SK-N-SH (cell line): Measurements from ENCODE around the gene POC1B. TPM values are rescaled to one million over a fixed set of nuclear protein-coding genes. Genes with fewer than 3 reads are reported as not detected.

ENCODE experiments used
- CTCF ChIA-PET: fragments of 300-600, 350-600 bp; formaldehyde crosslinking; extraction: SDS; loops from one replicate; lab custom pipeline; 2021; lab: Yijun Ruan, JAX
- POLR2A ChIA-PET: fragments of 350-600 bp; sonication (Branson Sonifier 250); formaldehyde crosslinking; extraction: SDS; loops from one replicate; lab custom pipeline; 2020; ENCODE audit warnings: antibody characterized with exemption, inconsistent platforms; lab: Yijun Ruan, JAX
- DNase-seq: peaks from one replicate; pipeline ENCODE4 v3.0.0; 2012
- H2AFZ ChIP-seq: fragments of 200-600 bp; sonication (generic); 2 replicates; pipeline ENCODE4 v1.8.1; 2016; ENCODE audit warnings: antibody characterized with exemption, mild to moderate bottlenecking, low read depth
- H3F3A ChIP-seq: fragments of 200-600 bp; sonication (generic); replicated peaks from 2 replicates; pipeline ENCODE3; 2016; ENCODE audit warnings: antibody characterized with exemption, mild to moderate bottlenecking; ENCODE audit not compliant: insufficient read depth
- H3K27ac ChIP-seq, 2 experiments: fragments of 200-500 bp in 1 of 2; fragments of 200-600 bp in 1 of 2; sonication (Bioruptor generic) in 1 of 2; sonication (generic), shearing (Covaris generic) in 1 of 2; 2 replicates each; pipeline versions ENCODE4 v1.5.1 to v1.6.1; 2014 to 2016; ENCODE audit warnings: low read depth in 2 of 2, inconsistent platforms in 1 of 2, low read length in 1 of 2, mild to moderate bottlenecking in 1 of 2, mixed read lengths in 1 of 2
- H3K27me3 ChIP-seq: fragments of 200-600 bp; sonication (generic), shearing (Covaris generic); 2 replicates; pipeline ENCODE4 v1.6.1; 2016; ENCODE audit warnings: mixed run types; ENCODE audit not compliant: insufficient read depth
- H3K36me3 ChIP-seq, 2 experiments: fragments of 200-500 bp in 1 of 2; fragments of 200-600 bp in 1 of 2; sonication (Bioruptor generic) in 1 of 2; sonication (generic) in 1 of 2; replicated peaks in 1 of 2; 2 replicates each; pipeline versions ENCODE3 to v1.5.1; 2014 to 2016; ENCODE audit warnings: low read length in 1 of 2, mild to moderate bottlenecking in 1 of 2; ENCODE audit not compliant: insufficient read depth in 2 of 2, control insufficient read depth in 1 of 2
- H3K4me1 ChIP-seq, 2 experiments: fragments of 200-500 bp in 1 of 2; fragments of 200-600 bp in 1 of 2; sonication (Bioruptor generic) in 1 of 2; sonication (generic), shearing (Covaris generic) in 1 of 2; 2 replicates each; pipeline versions ENCODE4 v1.5.1 to v1.6.1; 2014 to 2016; ENCODE audit warnings: low read depth in 1 of 2, low read length in 1 of 2, mixed run types in 1 of 2; ENCODE audit not compliant: insufficient read depth in 2 of 2, control insufficient read depth in 1 of 2
- H3K4me2 ChIP-seq: fragments of 200-600 bp; sonication (generic), shearing (Covaris generic); 2 replicates; pipeline ENCODE4 v1.6.1; 2017; ENCODE audit warnings: mixed run types
- H3K4me3 ChIP-seq, 2 experiments: fragments of 200-500 bp in 1 of 2; fragments of 200-600 bp in 1 of 2; sonication (Bioruptor generic) in 1 of 2; sonication (generic), shearing (Covaris generic) in 1 of 2; 2 replicates each; pipeline versions ENCODE4 v1.5.1 to v1.8.1; 2014 to 2016; ENCODE audit warnings: low read depth in 2 of 2, inconsistent platforms in 1 of 2, low read length in 1 of 2, mild to moderate bottlenecking in 1 of 2, mixed read lengths in 1 of 2, moderate library complexity in 1 of 2
- H3K79me2 ChIP-seq: fragments of 200-600 bp; sonication (generic); 2 replicates; pipeline ENCODE4 v1.8.1; 2017; ENCODE audit warnings: mild to moderate bottlenecking; ENCODE audit not compliant: insufficient read depth
- H3K9ac ChIP-seq: fragments of 200-600 bp; sonication (generic); 2 replicates; pipeline ENCODE4 v1.6.1; 2017; ENCODE audit warnings: mixed run types
- H3K9me2 ChIP-seq: fragments of 200-600 bp; sonication (generic); 2 replicates; pipeline ENCODE4 v1.6.1; 2017; ENCODE audit warnings: mixed run types
- H3K9me3 ChIP-seq: fragments of 200-600 bp; sonication (generic); 2 replicates; pipeline ENCODE4 v1.6.1; 2017; ENCODE audit warnings: mixed run types, mild to moderate bottlenecking, moderate library complexity
- H4K20me1 ChIP-seq: fragments of 200-600 bp; sonication (generic); 2 replicates; pipeline ENCODE4 v1.6.1; 2017; ENCODE audit warnings: mild to moderate bottlenecking, mixed run types; ENCODE audit not compliant: insufficient read depth
- ELF1 ChIP-seq: IDR thresholded peaks from 2 replicates; pipeline ENCODE4 v1.4.0; 2012
- EZH2phosphoT487 ChIP-seq: fragments of 200-600 bp; sonication (generic); IDR thresholded peaks from 2 replicates; pipeline ENCODE4 v1.6.1; 2017; ENCODE audit warnings: low read depth, mixed run types, mild to moderate bottlenecking, antibody characterized with exemption, moderate library complexity, borderline replicate concordance
- FOSL2 ChIP-seq: IDR thresholded peaks from 2 replicates; pipeline ENCODE4 v1.4.0; 2012; ENCODE audit warnings: low read depth, mild to moderate bottlenecking, moderate library complexity, borderline replicate concordance
- FOXJ3 ChIP-seq: sonication (generic); formaldehyde crosslinking; IDR thresholded peaks from 2 replicates; pipeline ENCODE4 v1.5.1; 2020; ENCODE audit warnings: mild to moderate bottlenecking, missing genetic modification reagents
- FOXM1 ChIP-seq: IDR thresholded peaks from 2 replicates; pipeline ENCODE4 v1.4.0; 2012; ENCODE audit warnings: low read depth, mild to moderate bottlenecking
- GATA2 ChIP-seq: sonication (generic); formaldehyde crosslinking; IDR thresholded peaks from 2 replicates; pipeline ENCODE4 v1.5.0; 2020; ENCODE audit warnings: mild to moderate bottlenecking, missing genetic modification reagents
- MEF2A ChIP-seq: IDR thresholded peaks from 2 replicates; pipeline ENCODE4 v1.4.0; 2012; ENCODE audit warnings: low read depth, borderline replicate concordance
- NFIC ChIP-seq: IDR thresholded peaks from 2 replicates; pipeline ENCODE4 v1.4.0; 2012; ENCODE audit warnings: borderline replicate concordance
- RAD21 ChIP-seq: IDR thresholded peaks from 2 replicates; pipeline ENCODE4 v1.6.1; 2012; ENCODE audit warnings: mild to moderate bottlenecking, low read length
- RFX5 ChIP-seq: IDR thresholded peaks from 2 replicates; pipeline ENCODE4 v1.6.1; 2012; ENCODE audit warnings: mild to moderate bottlenecking, improper control_type of control experiment, low read length
- SMC3 ChIP-seq: IDR thresholded peaks from 2 replicates; pipeline ENCODE4 v1.6.1; 2012; ENCODE audit warnings: low read depth, low read length, improper control_type of control experiment
- TAF1 ChIP-seq: IDR thresholded peaks from 2 replicates; pipeline ENCODE4 v1.6.1; 2012; ENCODE audit warnings: low read depth, mild to moderate bottlenecking, low read length, moderate library complexity, borderline replicate concordance
- TCF12 ChIP-seq: IDR thresholded peaks from 2 replicates; pipeline ENCODE4 v1.4.0; 2012
- TEAD4 ChIP-seq: IDR thresholded peaks from 2 replicates; pipeline ENCODE4 v1.4.0; 2012; ENCODE audit warnings: mild to moderate bottlenecking, borderline replicate concordance; ENCODE audit not compliant: insufficient read depth
- YY1 ChIP-seq: IDR thresholded peaks from 2 replicates; pipeline ENCODE4 v1.4.0; 2012; ENCODE audit warnings: low read depth, mild to moderate bottlenecking
- WGBS: methylation state at CpG from one replicate; pipeline ENCODE4 v1.1.6; 2017; ENCODE audit warnings: low lambda C conversion rate; 5-methylcytosine and 5-hydroxymethylcytosine counted together
- polyA plus RNA-seq, 3 experiments: library from polyadenylated mRNA; depleted of rRNA; stranded (reverse); fragments of >200 nt; gene quantifications; 2 replicates each; pipeline ENCODE4 v1.2.3, GENCODE V29; 2012
- TF ChIP-seq, protein P1 (sequence below): IDR thresholded peaks from 2 replicates; pipeline ENCODE4 v1.4.0; 2012; ENCODE audit warnings: low read depth, borderline replicate concordance
- TF ChIP-seq, protein P2 (sequence below): IDR thresholded peaks from 2 replicates; pipeline ENCODE4 v1.4.0; 2012; ENCODE audit warnings: low read depth
- TF ChIP-seq, protein P3 (sequence below): IDR thresholded peaks from 2 replicates; pipeline ENCODE4 v1.6.1; 2012; ENCODE audit warnings: mild to moderate bottlenecking, low read depth, low read length, moderate library complexity

Gene POC1B
- polyA plus RNA-seq, 1 of the 3 experiments (the other 2 are of a cell fraction) = 4.0 TPM

DNA sequence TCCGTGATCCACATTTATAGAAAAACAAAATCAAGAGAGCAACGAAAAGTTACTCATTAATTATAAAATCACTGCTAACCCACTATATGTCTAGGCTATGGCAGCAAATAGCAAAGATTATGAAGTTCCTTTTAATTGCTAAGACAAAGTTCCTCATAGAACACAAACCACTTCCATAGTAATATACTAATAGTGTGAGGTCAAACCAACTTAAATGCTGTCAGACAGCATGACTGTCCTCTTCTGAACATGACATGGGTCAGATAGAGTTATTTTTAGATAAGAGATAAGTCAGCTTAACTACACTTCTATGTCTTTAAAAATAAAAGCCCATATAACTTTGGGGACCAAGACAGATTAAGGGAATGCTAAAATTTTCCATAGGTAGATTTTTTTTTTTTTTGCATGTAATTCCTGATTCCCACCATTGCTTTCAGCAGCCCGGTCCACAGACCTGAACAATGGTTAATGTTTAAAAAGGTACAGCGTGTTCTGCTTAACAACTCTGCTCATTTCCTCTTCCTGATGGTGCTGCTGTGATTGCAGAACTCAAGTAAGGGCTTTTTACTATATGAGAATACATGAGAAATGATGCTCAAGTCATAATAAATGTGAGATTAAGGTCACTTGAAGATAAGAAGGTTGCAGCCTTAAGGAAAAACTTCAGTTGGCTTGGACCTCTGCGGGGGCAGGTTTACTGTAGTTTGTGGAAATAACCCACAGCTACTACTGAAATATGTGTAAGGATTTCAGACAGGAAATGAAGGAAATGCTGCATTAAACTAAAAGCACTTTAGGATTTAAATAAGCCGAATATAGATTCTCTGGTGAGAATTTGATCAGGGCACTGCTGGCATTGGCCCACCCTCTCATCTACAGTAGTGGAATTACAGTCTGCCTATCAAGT is 135.8 kb downstream of the POC1B start:
- Histone ChIP-seq H2AFZ (no peak overlapping the region), H3K27ac (peak overlapping the region; percentile 12 to 58; a peak in 3 of 4 replicates), H3K4me3 (no peak overlapping the region), H3K9me2 (no peaks in the 10 kb centered on the region), H3F3A (no peaks in the 10 kb centered on the region), H4K20me1 (no peaks in the 10 kb centered on the region), H3K9me3 (no peaks in the 10 kb centered on the region), H3K27me3 (no peaks in the 10 kb centered on the region), H3K4me1 (peaks cover 16 to 31% of the 10 kb centered on the region in 2 experiments; a peak in 3 of 4 replicates), H3K79me2 (no peaks in the 10 kb centered on the region), H3K4me2 (no peak overlapping the region)
- CTCF ChIA-PET = interaction anchor here (0.6 kb wide), 1 partner anchor 32 kb away, joined by 3 read pairs; no protein-coding TSS in a partner anchor
- WGBS = 80% methylated on average over 6 of the region's 6 CpGs
- POLR2A ChIA-PET = no interaction called here
- TF ChIP-seq, protein P1, sequence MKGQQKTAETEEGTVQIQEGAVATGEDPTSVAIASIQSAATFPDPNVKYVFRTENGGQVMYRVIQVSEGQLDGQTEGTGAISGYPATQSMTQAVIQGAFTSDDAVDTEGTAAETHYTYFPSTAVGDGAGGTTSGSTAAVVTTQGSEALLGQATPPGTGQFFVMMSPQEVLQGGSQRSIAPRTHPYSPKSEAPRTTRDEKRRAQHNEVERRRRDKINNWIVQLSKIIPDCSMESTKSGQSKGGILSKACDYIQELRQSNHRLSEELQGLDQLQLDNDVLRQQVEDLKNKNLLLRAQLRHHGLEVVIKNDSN = no peak
- TF ChIP-seq GATA2 (CRISPR knock-in tag) (no peak), TEAD4 (no peak), TAF1 (no peak), YY1 (no peak), NFIC (no peak), TCF12 (no peak), MEF2A (no peak), RAD21 (no peak), FOXJ3 (CRISPR knock-in tag) (no peak), RFX5 (no peak), ELF1 (no peak), FOXM1 (no peak), FOSL2 (no peak), SMC3 (no peak), EZH2phosphoT487 (no peak)
- TF ChIP-seq, protein P2, sequence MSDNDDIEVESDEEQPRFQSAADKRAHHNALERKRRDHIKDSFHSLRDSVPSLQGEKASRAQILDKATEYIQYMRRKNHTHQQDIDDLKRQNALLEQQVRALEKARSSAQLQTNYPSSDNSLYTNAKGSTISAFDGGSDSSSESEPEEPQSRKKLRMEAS = no peak
- TF ChIP-seq, protein P3, sequence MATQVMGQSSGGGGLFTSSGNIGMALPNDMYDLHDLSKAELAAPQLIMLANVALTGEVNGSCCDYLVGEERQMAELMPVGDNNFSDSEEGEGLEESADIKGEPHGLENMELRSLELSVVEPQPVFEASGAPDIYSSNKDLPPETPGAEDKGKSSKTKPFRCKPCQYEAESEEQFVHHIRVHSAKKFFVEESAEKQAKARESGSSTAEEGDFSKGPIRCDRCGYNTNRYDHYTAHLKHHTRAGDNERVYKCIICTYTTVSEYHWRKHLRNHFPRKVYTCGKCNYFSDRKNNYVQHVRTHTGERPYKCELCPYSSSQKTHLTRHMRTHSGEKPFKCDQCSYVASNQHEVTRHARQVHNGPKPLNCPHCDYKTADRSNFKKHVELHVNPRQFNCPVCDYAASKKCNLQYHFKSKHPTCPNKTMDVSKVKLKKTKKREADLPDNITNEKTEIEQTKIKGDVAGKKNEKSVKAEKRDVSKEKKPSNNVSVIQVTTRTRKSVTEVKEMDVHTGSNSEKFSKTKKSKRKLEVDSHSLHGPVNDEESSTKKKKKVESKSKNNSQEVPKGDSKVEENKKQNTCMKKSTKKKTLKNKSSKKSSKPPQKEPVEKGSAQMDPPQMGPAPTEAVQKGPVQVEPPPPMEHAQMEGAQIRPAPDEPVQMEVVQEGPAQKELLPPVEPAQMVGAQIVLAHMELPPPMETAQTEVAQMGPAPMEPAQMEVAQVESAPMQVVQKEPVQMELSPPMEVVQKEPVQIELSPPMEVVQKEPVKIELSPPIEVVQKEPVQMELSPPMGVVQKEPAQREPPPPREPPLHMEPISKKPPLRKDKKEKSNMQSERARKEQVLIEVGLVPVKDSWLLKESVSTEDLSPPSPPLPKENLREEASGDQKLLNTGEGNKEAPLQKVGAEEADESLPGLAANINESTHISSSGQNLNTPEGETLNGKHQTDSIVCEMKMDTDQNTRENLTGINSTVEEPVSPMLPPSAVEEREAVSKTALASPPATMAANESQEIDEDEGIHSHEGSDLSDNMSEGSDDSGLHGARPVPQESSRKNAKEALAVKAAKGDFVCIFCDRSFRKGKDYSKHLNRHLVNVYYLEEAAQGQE = no peak
- TF ChIP-seq, all 33 proteins: peak for 0
- DNase-seq = no peak
- Histone ChIP-seq H3K9ac (no peak overlapping the region), H3K36me3 (no peaks in the 10 kb centered on the region)
